Measurements from ENCODE around the gene EXOSC2.

EXOSC2 gene

DNA sequence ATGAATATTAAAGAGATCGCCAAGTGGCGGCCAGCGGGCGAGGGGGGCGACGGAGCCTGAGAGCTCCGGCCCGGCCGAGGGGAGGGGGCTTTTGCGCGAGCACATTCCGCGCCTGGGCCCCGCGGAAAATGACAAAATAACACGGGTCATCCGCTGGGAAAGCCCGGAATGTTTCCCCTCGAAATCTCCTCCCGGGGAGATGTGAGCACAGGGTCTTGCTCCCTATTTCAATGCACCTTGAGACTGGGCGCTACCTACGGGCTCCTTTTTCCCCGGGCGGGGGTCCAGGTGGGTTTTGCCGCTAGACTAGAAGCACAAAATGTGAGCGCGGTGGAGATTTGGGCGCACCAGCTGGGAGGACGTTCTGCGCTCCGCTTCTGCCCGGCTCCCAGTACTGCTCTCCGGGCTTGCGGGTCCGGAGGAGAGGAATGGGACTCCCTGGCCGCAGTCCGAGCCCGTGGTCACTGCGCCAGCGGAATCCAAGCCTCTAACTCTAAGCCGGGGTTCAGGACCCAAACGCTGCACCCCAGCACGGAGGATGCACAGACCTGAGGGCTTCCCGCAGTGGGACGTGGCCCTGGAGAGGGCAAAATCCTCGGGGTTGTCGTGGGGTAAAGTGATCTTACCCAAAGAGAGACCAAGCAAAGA lies 32.0 kb upstream of the EXOSC2 start:
- Histone ChIP-seq H3K79me2 (ENCODE audit: insufficient read depth, low read depth) (no peaks in the 10 kb centered on the region), H3K36me3 (ENCODE audit: insufficient read depth) (no peaks in the 10 kb centered on the region), H3K4me3 (IDR thresholded peaks at IDR 0.05; ENCODE audit: insufficient read depth, low read depth, low read length) (no peak overlapping the region), H3K27ac (no peak overlapping the region), H3K4me1 (ENCODE audit: low read depth, poor library complexity, severe bottlenecking) (no peaks in the 10 kb centered on the region), H3K27me3 (ENCODE audit: insufficient read depth, low read depth) (peaks cover 73% of the 10 kb centered on the region), H4K20me1 (ENCODE audit: insufficient read depth) (no peaks in the 10 kb centered on the region), H3K9ac (no peak overlapping the region), H2AFZ (ENCODE audit: low read depth) (no peak overlapping the region), H3K4me2 (no peak overlapping the region)
- TF ChIP-seq CTCF (conservative IDR thresholded peaks at IDR 0.05; ENCODE audit: low read depth, low read length): no peak

DNA sequence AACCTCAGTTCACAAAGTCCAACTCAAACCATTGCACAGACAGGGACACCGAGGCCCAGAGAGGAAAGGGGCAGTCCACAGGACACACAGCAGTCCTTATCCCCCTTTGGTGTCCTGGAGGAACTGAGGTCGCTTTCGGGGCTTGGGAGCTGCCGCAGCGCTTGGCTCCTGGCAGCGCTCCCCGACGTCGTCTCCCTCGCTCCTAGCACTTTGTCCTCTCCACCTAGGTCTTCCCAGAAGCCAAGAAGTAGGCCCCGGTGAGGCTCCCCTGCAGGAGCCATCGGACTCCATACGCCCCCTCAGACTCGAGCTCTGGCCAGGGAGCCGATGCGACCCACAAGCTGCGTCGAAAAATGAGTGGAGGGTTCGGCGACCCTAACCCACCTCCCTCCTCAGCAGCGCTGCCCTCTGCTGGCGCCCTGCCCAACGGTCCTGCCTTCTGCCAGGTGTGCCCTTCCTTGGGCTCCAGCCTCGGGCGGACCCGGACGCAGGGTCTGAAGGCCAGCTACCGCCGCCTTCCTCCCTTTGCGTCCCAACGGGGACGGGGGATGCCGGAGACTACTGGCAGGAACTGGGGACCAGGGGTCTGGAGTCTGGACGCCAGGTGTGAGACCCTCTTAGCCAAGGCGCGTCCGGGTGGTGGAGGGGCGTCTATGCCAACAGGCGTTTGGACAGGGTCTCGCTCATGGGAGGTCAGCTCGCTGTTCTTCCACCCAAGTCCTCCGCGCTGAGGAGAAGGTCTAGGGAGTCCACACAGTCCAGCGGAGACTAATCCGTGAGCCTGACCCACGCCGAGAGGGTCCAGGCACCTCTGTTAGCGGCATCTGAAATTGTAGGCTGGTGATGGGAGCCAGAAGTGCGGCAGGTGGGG lies 31.2 kb upstream of the EXOSC2 start:
- Histone ChIP-seq H3K9ac (no peak overlapping the region), H3K27ac (no peak overlapping the region), H3K4me3 (IDR thresholded peaks at IDR 0.05; ENCODE audit: insufficient read depth, low read depth, low read length) (no peak overlapping the region), H3K4me1 (ENCODE audit: low read depth, poor library complexity, severe bottlenecking) (no peaks in the 10 kb centered on the region), H2AFZ (ENCODE audit: low read depth) (no peak overlapping the region), H4K20me1 (ENCODE audit: insufficient read depth) (no peaks in the 10 kb centered on the region), H3K79me2 (ENCODE audit: insufficient read depth, low read depth) (no peaks in the 10 kb centered on the region), H3K27me3 (ENCODE audit: insufficient read depth, low read depth) (peaks cover 73% of the 10 kb centered on the region), H3K4me2 (no peak overlapping the region), H3K36me3 (ENCODE audit: insufficient read depth) (no peaks in the 10 kb centered on the region)
- TF ChIP-seq CTCF (conservative IDR thresholded peaks at IDR 0.05; ENCODE audit: low read depth, low read length): no peak

GRCh38 chr9:130662970-130663257 lies 30.7 kb upstream of the EXOSC2 start:
- TF ChIP-seq CTCF (conservative IDR thresholded peaks at IDR 0.05; ENCODE audit: low read depth, low read length): no peak
- H4K20me1 ChIP-seq (ENCODE audit: insufficient read depth): no peaks in the 10 kb centered on the region
- H3K4me2 ChIP-seq: no peak overlapping the region
- H3K4me3 ChIP-seq (IDR thresholded peaks at IDR 0.05; ENCODE audit: insufficient read depth, low read depth, low read length): no peak overlapping the region
- peaks cover 73% of the 10 kb centered on the region for H3K27me3 ChIP-seq (ENCODE audit: insufficient read depth, low read depth)
- H3K4me1 ChIP-seq (ENCODE audit: low read depth, poor library complexity, severe bottlenecking): no peaks in the 10 kb centered on the region
- no peaks in the 10 kb centered on the region for H3K36me3 ChIP-seq (ENCODE audit: insufficient read depth)
- H2AFZ ChIP-seq (ENCODE audit: low read depth): no peak overlapping the region
- H3K79me2 ChIP-seq (ENCODE audit: insufficient read depth, low read depth): no peaks in the 10 kb centered on the region
- H3K27ac ChIP-seq: no peak overlapping the region
- H3K9ac ChIP-seq: no peak overlapping the region

DNA sequence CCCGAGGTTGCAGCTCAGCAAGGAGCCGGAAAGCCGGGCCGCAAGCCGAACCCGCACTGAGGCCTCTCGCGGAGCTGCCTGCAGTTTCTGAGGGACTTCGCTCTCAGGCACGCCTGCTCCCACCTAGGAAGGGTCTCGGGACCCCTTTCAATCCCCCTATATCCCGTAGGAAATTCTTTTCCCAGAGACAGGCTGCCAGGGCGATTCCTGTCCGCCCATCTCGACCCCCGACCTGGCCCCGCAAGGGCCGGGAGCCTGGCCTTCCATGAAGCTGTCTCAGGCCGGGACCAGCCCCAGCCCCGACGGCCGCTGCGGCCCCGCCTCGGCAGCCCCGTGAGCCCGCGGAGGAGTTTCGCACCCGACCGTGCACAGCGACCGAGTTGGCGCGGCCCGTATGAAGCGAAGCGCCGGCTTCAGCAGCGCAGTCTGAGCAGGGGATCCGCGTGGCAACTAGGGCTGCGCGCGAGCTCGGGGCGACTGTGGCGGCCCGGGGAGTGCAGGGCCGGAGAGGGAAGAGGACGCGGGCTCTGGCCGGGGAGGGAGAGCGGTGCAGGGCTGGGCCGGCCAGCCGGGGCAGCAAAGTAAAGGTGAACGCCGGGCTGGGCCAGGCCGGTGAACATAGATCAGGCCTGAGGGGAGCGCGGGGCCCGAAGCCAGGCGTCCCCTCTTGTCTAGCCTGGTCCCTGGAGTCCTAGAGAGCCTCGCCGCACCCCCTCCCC lies 30.2 kb upstream of the EXOSC2 start:
- TF ChIP-seq CTCF (conservative IDR thresholded peaks at IDR 0.05; ENCODE audit: low read depth, low read length): no peak
- H3K27ac ChIP-seq: no peak overlapping the region
- no peaks in the 10 kb centered on the region for H4K20me1 ChIP-seq (ENCODE audit: insufficient read depth)
- H2AFZ ChIP-seq (ENCODE audit: low read depth): no peak overlapping the region
- no peaks in the 10 kb centered on the region for H3K36me3 ChIP-seq (ENCODE audit: insufficient read depth)
- H3K79me2 ChIP-seq (ENCODE audit: insufficient read depth, low read depth): no peaks in the 10 kb centered on the region
- no peak overlapping the region for H3K4me2 ChIP-seq
- H3K4me3 ChIP-seq (IDR thresholded peaks at IDR 0.05; ENCODE audit: insufficient read depth, low read depth, low read length): no peak overlapping the region
- no peaks in the 10 kb centered on the region for H3K4me1 ChIP-seq (ENCODE audit: low read depth, poor library complexity, severe bottlenecking)
- peaks cover 72% of the 10 kb centered on the region for H3K27me3 ChIP-seq (ENCODE audit: insufficient read depth, low read depth)
- no peak overlapping the region for H3K9ac ChIP-seq

All from KMS-11 (cell line).